Caco-2 (cell line): ENCODE results near the gene NR4A3. TPM values are rescaled to one million over a fixed set of nuclear protein-coding genes. Genes with fewer than 3 reads are reported as not detected.

Experiments
- BruUV-seq: library from RNA; stranded (reverse); fragments of 400-500 nt; replicated peaks from 2 replicates; lab custom pipeline; 2021; lab: Mats Ljungman, UMichigan
- CTCF ChIA-PET: fragments of 300-600 bp; sonication (Branson Sonifier 250); formaldehyde crosslinking; loops from one replicate; lab custom pipeline; 2022; ENCODE audit warnings: antibody characterized with exemption; lab: Charles Lee
- POLR2A ChIA-PET: fragments of 300-600 bp; sonication (Branson Sonifier 250); formaldehyde crosslinking; loops from one replicate; lab custom pipeline; 2022; ENCODE audit warnings: antibody characterized with exemption; lab: Charles Lee
- DNase-seq, 2 experiments: peaks; one replicate each; pipeline versions ENCODE4 v3.0.0 to v3.0.0-alpha.2; 2020 to 2022
- H3K27me3 ChIP-seq: replicated peaks from 2 replicates; pipeline ENCODE4 v1.6.0; 2011; ENCODE audit warnings: low read length; ENCODE audit not compliant: control insufficient read depth, insufficient read depth
- H3K36me3 ChIP-seq: 2 replicates; pipeline ENCODE4 v1.5.1; 2011; ENCODE audit warnings: low read length; ENCODE audit not compliant: control insufficient read depth, insufficient read depth
- H3K4me1 ChIP-seq: fragments of 250-450 bp; sonication (Bioruptor Pico); 2 replicates; pipeline ENCODE4 v1.5.1; 2020; ENCODE audit warnings: mild to moderate bottlenecking
- H3K4me3 ChIP-seq: 2 replicates; pipeline ENCODE4 v1.5.1; 2011; ENCODE audit warnings: low read depth, mild to moderate bottlenecking, control low read depth, low read length
- H3K9me3 ChIP-seq: fragments of 250-450 bp; sonication (Bioruptor Pico); 2 replicates; pipeline ENCODE4 v1.5.1; 2020; ENCODE audit warnings: mild to moderate bottlenecking, moderate library complexity
- H3K27ac Mint-ChIP-seq: one replicate; pipeline ENCODE4 v1.8.0; 2022; ENCODE audit warnings: mixed read lengths; ENCODE audit not compliant: unreplicated experiment
- H3K27me3 Mint-ChIP-seq: one replicate; pipeline ENCODE4 v1.8.0; 2022; ENCODE audit warnings: mixed read lengths; ENCODE audit not compliant: insufficient read depth, unreplicated experiment
- H3K36me3 Mint-ChIP-seq: one replicate; pipeline ENCODE4 v1.8.0; 2022; ENCODE audit warnings: mild to moderate bottlenecking, mixed read lengths; ENCODE audit not compliant: insufficient read depth, unreplicated experiment
- H3K4me1 Mint-ChIP-seq: one replicate; pipeline ENCODE4 v1.8.0; 2022; ENCODE audit warnings: low read depth, mixed read lengths; ENCODE audit not compliant: unreplicated experiment
- H3K4me3 Mint-ChIP-seq: one replicate; pipeline ENCODE4 v1.8.0; 2022; ENCODE audit warnings: mild to moderate bottlenecking, moderate library complexity, mixed read lengths; ENCODE audit not compliant: unreplicated experiment
- H3K9me3 Mint-ChIP-seq: one replicate; pipeline ENCODE4 v1.8.0; 2022; ENCODE audit warnings: mixed read lengths; ENCODE audit not compliant: unreplicated experiment
- CTCF ChIP-seq, 2 experiments: fragments of 200-600 bp in 1 of 2; IDR thresholded peaks; 1 replicate in 1 of 2; 2 replicates in 1 of 2; pipeline versions ENCODE4 v1.5.1 to v1.8.0; 2011 to 2022; ENCODE audit warnings: antibody characterized with exemption in 1 of 2, control low read depth in 1 of 2, inconsistent platforms in 1 of 2, low read depth in 1 of 2, low read length in 1 of 2, mild to moderate bottlenecking in 1 of 2, moderate library complexity in 1 of 2; ENCODE audit not compliant: insufficient read depth in 1 of 2, severe bottlenecking in 1 of 2, unreplicated experiment in 1 of 2
- intact Hi-C: fragments of 100-400 bp; cut with micrococcal nuclease; formaldehyde crosslinking; loops from one replicate; pipeline ENCODE4 v1.10.0; 2022; ENCODE audit not compliant: unreplicated experiment
- total RNA-seq: library from RNA; stranded (reverse); gene quantifications from 2 replicates; pipeline ENCODE4 v1.2.3, GENCODE V29; 2022

The NR4A3 gene
- total RNA-seq, 1 experiment from 2014 or later: 0.39 TPM

GRCh38 chr9:99894826-99895225 lies 73.1 kb downstream of the NR4A3 start:
- no peaks in the 10 kb centered on the region for H3K27me3 ChIP-seq
- H3K4me1 Mint-ChIP-seq: no peaks in the 10 kb centered on the region

GRCh38 chr9:99895510-99895909 lies 73.8 kb downstream of the NR4A3 start:
- no peaks in the 10 kb centered on the region for H3K27me3 ChIP-seq
- H3K4me1 Mint-ChIP-seq: no peaks in the 10 kb centered on the region
- TF ChIP-seq CTCF (IDR thresholded peaks at IDR 0.05; ENCODE audit: insufficient read depth in 1 of 2, low read depth in 1 of 2, low read length in 1 of 2, severe bottlenecking in 1 of 2, unreplicated experiment in 1 of 2): no peak
- H3K4me3 Mint-ChIP-seq: no peak overlapping the region
- H3K9me3 ChIP-seq: no peaks in the 10 kb centered on the region
- no peaks in the 10 kb centered on the region for H3K4me1 ChIP-seq
- no peak overlapping the region for H3K4me3 ChIP-seq
- intact Hi-C loops: no loop called here
- no peaks in the 10 kb centered on the region for H3K36me3 Mint-ChIP-seq
- no peaks in the 10 kb centered on the region for H3K9me3 Mint-ChIP-seq
- H3K27me3 Mint-ChIP-seq: peaks cover 23% of the 10 kb centered on the region
- DNase-seq: no peak
- ChIA-PET POLR2A (no interaction called here), CTCF (no interaction called here)
- no peak overlapping the region for H3K27ac Mint-ChIP-seq
- no peaks in the 10 kb centered on the region for H3K36me3 ChIP-seq
- no TSS peak for BruUV-seq

More at GRCh38 chr9:99894826-99895225, 73.1 kb downstream of the NR4A3 start:
- H3K9me3 ChIP-seq: no peaks in the 10 kb centered on the region
- no peak overlapping the region for H3K4me3 ChIP-seq
- Mint-ChIP-seq H3K4me3 (no peak overlapping the region), H3K27ac (no peak overlapping the region), H3K36me3 (no peaks in the 10 kb centered on the region), H3K9me3 (no peaks in the 10 kb centered on the region), H3K27me3 (peaks cover 23% of the 10 kb centered on the region)
- CTCF ChIA-PET: no interaction called here
- POLR2A ChIA-PET: no interaction called here
- DNase-seq: no peak
- intact Hi-C loops: no loop called here
- no TSS peak for BruUV-seq
- H3K4me1 ChIP-seq: no peaks in the 10 kb centered on the region
- no peaks in the 10 kb centered on the region for H3K36me3 ChIP-seq
- TF ChIP-seq CTCF (IDR thresholded peaks at IDR 0.05; ENCODE audit: insufficient read depth in 1 of 2, low read depth in 1 of 2, low read length in 1 of 2, severe bottlenecking in 1 of 2, unreplicated experiment in 1 of 2): no peak

DNA sequence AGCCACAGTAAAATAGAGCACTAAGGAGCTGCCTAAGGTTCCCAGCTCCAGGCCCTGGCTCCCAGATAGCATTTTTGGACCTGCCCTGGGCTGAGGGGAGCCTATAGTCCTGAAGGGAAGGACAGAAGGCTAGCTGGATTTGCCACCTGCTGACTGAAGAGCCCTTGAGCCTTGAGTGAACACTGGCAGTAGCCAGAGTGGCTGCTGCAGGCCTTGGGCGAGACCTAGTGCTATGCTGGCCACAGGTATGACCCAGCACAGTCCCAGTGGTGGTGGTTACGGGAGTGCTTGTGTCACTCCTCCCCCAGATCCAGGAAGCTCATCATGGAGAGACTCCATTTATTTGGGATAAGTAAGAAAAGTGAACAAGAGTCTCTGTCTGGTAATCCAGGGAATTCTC lies 74.4 kb downstream of the NR4A3 start:
- no peak overlapping the region for H3K4me3 ChIP-seq
- no peaks in the 10 kb centered on the region for H3K9me3 ChIP-seq
- no peaks in the 10 kb centered on the region for H3K36me3 Mint-ChIP-seq
- no TSS peak for BruUV-seq
- H3K27me3 Mint-ChIP-seq: peaks cover 23% of the 10 kb centered on the region
- POLR2A ChIA-PET: no interaction called here
- no peak overlapping the region for H3K4me3 Mint-ChIP-seq
- H3K4me1 Mint-ChIP-seq: no peaks in the 10 kb centered on the region
- no peaks in the 10 kb centered on the region for H3K36me3 ChIP-seq
- intact Hi-C loops: no loop called here
- DNase-seq: no peak
- H3K4me1 ChIP-seq: no peaks in the 10 kb centered on the region
- CTCF ChIA-PET: no interaction called here
- H3K27me3 ChIP-seq: no peaks in the 10 kb centered on the region
- no peak overlapping the region for H3K27ac Mint-ChIP-seq
- H3K9me3 Mint-ChIP-seq: no peaks in the 10 kb centered on the region
- no peak for TF ChIP-seq CTCF (IDR thresholded peaks at IDR 0.05; ENCODE audit: insufficient read depth in 1 of 2, low read depth in 1 of 2, low read length in 1 of 2, severe bottlenecking in 1 of 2, unreplicated experiment in 1 of 2)
